CD4-positive, alpha-beta T cell treated with Interleukin-12 subunit alpha and Interleukin-12 subunit beta, for 1 hour (primary cell): Measurements from ENCODE around the gene CD44.
A peak's percentile ranks its signal among the peaks of the same experiment; 100 is the strongest.

Source experiments
- DNase-seq: peaks from one replicate; pipeline ENCODE4 v3.0.0-alpha.2; 2020

CD44 gene

GRCh38 chr11:35160246-35160824 lies 21.4 kb downstream of the CD44 start:
- DNase-seq = peak; percentile 57

- DNase-seq = no peak
Measured at GRCh38 chr11:35160902-35161597, 22.1 kb downstream of the CD44 start.

- DNase-seq = no peak
Measured at GRCh38 chr11:35162745-35163144, 23.8 kb downstream of the CD44 start.

- no peak for DNase-seq
Measured at GRCh38 chr11:35163209-35163608, 24.2 kb downstream of the CD44 start.

GRCh38 chr11:35163702-35164496 lies 24.9 kb downstream of the CD44 start:
- DNase-seq = peak; percentile 75

- no peak for DNase-seq
Measured at GRCh38 chr11:35165030-35165422, 26.1 kb downstream of the CD44 start.

GRCh38 chr11:35165423-35166368 lies 26.7 kb downstream of the CD44 start:
- DNase-seq = peak; percentile 97

- DNase-seq = peak; percentile 67
Measured at GRCh38 chr11:35166369-35167360, 27.7 kb downstream of the CD44 start.

GRCh38 chr11:35167426-35167954 lies 28.5 kb downstream of the CD44 start:
- DNase-seq = no peak

GRCh38 chr11:35168671-35169070 lies 29.7 kb downstream of the CD44 start:
- no peak for DNase-seq

GRCh38 chr11:35169112-35169511 lies 30.1 kb downstream of the CD44 start:
- DNase-seq = no peak

GRCh38 chr11:35169754-35170153 lies 30.8 kb downstream of the CD44 start:
- DNase-seq = no peak

GRCh38 chr11:35170503-35170902 lies 31.5 kb downstream of the CD44 start:
- no peak for DNase-seq

GRCh38 chr11:35171226-35171625 lies 32.3 kb downstream of the CD44 start:
- DNase-seq = no peak

GRCh38 chr11:35173011-35173511 lies 34.1 kb downstream of the CD44 start:
- DNase-seq = no peak

- peak; percentile 52 for DNase-seq
Measured at GRCh38 chr11:35173616-35174566, 34.9 kb downstream of the CD44 start.

- no peak for DNase-seq
Measured at GRCh38 chr11:35174666-35175065, 35.7 kb downstream of the CD44 start.

GRCh38 chr11:35177370-35177769 lies 38.4 kb downstream of the CD44 start:
- DNase-seq = peak; percentile 57

GRCh38 chr11:35178067-35178805 lies 39.3 kb downstream of the CD44 start:
- DNase-seq = no peak
